Right cardiac atrium (tissue), 5 donors: ENCODE data around the gene ADGRF4. TPM values are rescaled to one million over a fixed set of nuclear protein-coding genes. Genes with fewer than 3 reads are reported as not detected.

Experiments used
- ATAC-seq, 2 donors: fragments of 200-7000 bp; cut with Tn5 transposase; one replicate each; pipeline versions ENCODE4 v1.8.0 to v1.9.1; 2020; ENCODE audit warnings: moderate library complexity in 2 of 2, mild to moderate bottlenecking in 1 of 2
- DNase-seq, 3 donors: peaks; one replicate each; pipeline ENCODE4 v3.0.0-alpha.2; 2020
- H3K27ac ChIP-seq: one replicate; pipeline ENCODE4 v1.5.1; 2013; ENCODE audit warnings: mild to moderate bottlenecking, low read length, control low read depth, moderate library complexity
- H3K27me3 ChIP-seq: one replicate; pipeline ENCODE4 v1.6.1; 2013; ENCODE audit not compliant: control insufficient read depth, insufficient read depth
- H3K4me1 ChIP-seq: one replicate; pipeline ENCODE4 v1.6.1; 2013; ENCODE audit warnings: low read length; ENCODE audit not compliant: control insufficient read depth, insufficient read depth
- H3K4me3 ChIP-seq: one replicate; pipeline ENCODE4 v1.5.1; 2013; ENCODE audit warnings: low read length, control low read depth
- H3K9me3 ChIP-seq: one replicate; pipeline ENCODE4 v1.6.1; 2013; ENCODE audit warnings: low read length; ENCODE audit not compliant: control insufficient read depth
- WGBS: extraction: QIAGEN DNeasy Blood & Tissue Kit; methylation state at CpG from one replicate; pipeline ENCODE4 v1.1.7; 2013; 5-methylcytosine and 5-hydroxymethylcytosine counted together
- intact Hi-C, 4 donors: fragments of 100-400 bp; cut with DNase I; formaldehyde crosslinking; loops; one replicate each; pipeline versions ENCODE4 v1.11.0 to v1.14.0; 2022 to 2023
- polyA plus RNA-seq: library from polyadenylated mRNA; stranded (reverse); fragments of 200-250 nt; gene quantifications from one replicate; pipeline ENCODE4 v1.2.3, GENCODE V29; 2013
- total RNA-seq, 4 donors: library from RNA; stranded (reverse); fragmentation: NEBNext Ultra II Directional; extraction: Animal tissue kit (Norgen Biotek cat#: 25700); gene quantifications; one replicate each; pipeline ENCODE4 v1.2.1, GENCODE V29; 2021
- donor health status: healthy with polysubstance abuse.
- donor health status: DM: no; HTN: yes; CAD: no.
- donor health status: DM: no; HTN: no; CAD: no.
- donor health status: DM: no; HTN: yes; CAD: no; lungs with severe emphysema.
- donor health status: DM: yes; HTN: yes; CAD: no.

The ADGRF4 gene
- total and polyA plus RNA-seq, 5 donors: 0.09 to 0.91 (median 0.22) TPM

DNA sequence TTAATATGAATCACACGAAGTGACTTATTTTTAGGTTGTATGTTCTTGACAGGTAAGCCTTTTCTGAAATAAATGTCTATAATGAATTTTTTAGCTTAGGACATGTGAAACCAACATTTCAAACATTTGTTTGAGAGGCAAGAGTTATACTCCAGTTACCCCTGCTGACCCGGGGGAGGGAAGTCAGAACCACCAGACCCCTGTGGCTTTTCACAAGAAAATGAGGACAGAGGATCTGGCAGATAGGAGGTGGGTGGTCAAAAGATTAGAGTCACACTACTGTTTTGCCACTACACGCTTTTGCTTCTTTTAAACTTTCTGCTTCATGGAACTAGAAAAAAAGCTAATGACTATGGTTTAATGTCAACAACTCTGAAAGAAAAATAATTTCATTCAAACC is 27.5 kb upstream of the ADGRF4 start:
- Histone ChIP-seq H3K4me3 (no peak overlapping the region), H3K27ac (no peak overlapping the region), H3K4me1 (no peaks in the 10 kb centered on the region), H3K27me3 (no peaks in the 10 kb centered on the region), H3K9me3 (no peaks in the 10 kb centered on the region)
- WGBS: 66% methylated on average over 3 of the region's 3 CpGs
- intact Hi-C loops: no loop called here
- ATAC-seq (no peak), DNase-seq (no peak)

DNA sequence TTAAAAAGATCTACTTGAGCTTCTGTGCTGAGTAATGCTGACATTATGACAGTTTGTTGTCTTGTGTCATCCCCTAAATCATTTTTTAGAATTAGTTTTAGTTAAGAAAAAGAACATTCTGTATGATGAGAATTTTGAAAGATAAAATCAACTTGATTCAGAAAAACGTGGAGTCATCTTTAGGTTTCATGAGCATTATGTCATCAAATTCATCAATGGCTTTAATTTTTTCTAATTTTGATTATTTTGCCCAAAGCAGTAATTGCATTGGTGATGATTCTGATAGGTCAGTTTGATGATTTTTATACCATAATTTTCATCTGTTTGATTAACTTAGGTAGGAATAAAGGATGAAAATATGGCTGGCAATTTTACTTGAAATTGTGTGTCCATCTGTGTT is 26.6 kb upstream of the ADGRF4 start:
- no peak for ATAC-seq
- Histone ChIP-seq H3K4me1 (no peaks in the 10 kb centered on the region), H3K27ac (no peak overlapping the region), H3K9me3 (no peaks in the 10 kb centered on the region), H3K27me3 (no peaks in the 10 kb centered on the region), H3K4me3 (no peak overlapping the region)
- DNase-seq: no peak
- intact Hi-C loops: no loop called here
- WGBS: 60% methylated on average over 1 of the region's 1 CpG

DNA sequence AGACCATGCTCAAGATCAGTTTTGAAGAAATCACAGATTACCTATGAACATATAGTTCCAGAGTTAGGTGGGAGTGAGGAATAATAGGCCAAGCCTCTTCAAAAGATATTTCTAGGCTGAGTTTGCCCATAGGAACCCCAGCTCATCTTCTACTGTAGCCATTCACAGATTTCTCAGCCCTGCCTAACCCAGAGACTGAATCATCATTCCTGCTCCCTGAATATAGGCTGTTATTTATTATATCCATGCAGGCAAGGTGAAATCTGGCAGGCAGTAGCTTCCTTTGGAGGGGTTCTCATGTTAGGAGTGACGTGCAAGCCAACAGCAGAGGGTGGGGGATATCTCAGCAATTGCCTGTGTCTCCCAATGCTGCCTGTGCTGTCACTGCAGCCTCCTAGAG is 25.6 kb upstream of the ADGRF4 start:
- no peaks in the 10 kb centered on the region for H3K9me3 ChIP-seq
- intact Hi-C loops: no loop called here
- H3K27ac ChIP-seq: no peak overlapping the region
- ATAC-seq (no peak), DNase-seq (no peak)
- no peak overlapping the region for H3K4me3 ChIP-seq
- WGBS: 86% methylated on average over 1 of the region's 1 CpG
- H3K27me3 ChIP-seq: no peaks in the 10 kb centered on the region
- H3K4me1 ChIP-seq: no peaks in the 10 kb centered on the region

DNA sequence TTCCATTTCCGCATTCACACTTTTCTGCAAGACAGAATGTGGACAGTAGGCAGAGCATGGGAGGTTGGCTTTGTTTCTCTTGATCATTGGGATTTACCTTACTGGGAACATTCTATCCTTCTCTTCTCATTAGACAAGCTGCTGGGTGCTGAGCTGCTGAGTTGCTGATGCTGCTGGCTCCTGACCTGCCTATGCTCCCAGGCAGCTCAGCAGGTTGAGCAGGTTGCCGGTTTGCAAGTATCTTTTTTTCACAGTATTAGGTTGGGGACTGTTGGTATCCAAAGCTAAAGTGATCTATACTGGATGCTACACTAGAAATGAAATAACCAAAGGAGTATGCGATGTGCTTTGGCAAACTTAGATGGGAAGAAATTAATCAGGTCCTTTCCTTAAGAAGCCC is 23.7 kb upstream of the ADGRF4 start:
- Histone ChIP-seq H3K4me3 (no peak overlapping the region), H3K27ac (no peak overlapping the region), H3K4me1 (no peaks in the 10 kb centered on the region), H3K9me3 (no peaks in the 10 kb centered on the region), H3K27me3 (no peaks in the 10 kb centered on the region)
- intact Hi-C loops: no loop called here
- 86% methylated on average over 3 of the region's 3 CpGs for WGBS
- ATAC-seq (no peak), DNase-seq (no peak)

DNA sequence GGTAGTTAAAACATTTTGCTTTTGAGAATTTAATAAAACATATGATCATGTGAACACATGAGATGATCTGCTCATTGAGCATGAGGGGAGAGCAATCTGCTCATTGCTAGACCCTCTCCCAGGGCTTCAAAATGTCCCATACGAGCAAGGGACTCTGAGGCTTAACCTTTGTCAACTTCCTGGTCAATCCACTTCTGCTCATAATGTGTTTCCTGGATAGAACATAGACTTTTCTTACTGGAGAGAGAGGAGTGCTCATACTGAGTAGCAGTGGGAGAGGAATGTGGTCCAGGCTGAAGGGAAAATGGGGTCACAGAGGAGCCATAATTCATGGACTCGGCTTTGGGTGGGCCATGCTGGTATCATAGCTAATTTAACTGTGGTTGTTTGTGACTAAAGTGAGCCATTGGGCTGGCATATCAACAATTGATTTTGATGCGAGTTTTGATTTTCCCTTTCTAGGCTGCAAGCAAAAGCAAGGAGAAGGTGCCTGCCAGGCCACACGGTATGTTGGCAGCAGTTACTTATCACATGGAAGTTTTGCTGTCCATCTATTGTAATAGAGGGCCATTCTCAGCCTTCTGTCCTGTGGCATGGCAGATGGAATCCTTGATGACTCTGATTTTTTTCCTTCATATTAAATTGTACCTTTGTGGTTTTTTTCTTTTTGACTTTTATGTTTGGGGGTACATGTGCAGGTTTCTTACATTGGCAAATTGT is 20.8 kb upstream of the ADGRF4 start:
- intact Hi-C loops: no loop called here
- Histone ChIP-seq H3K27ac (no peak overlapping the region), H3K9me3 (no peaks in the 10 kb centered on the region), H3K4me1 (no peaks in the 10 kb centered on the region), H3K27me3 (no peaks in the 10 kb centered on the region), H3K4me3 (no peak overlapping the region)
- DNase-seq (no peak), ATAC-seq (no peak)
- WGBS: 68% methylated on average over 4 of the region's 4 CpGs

DNA sequence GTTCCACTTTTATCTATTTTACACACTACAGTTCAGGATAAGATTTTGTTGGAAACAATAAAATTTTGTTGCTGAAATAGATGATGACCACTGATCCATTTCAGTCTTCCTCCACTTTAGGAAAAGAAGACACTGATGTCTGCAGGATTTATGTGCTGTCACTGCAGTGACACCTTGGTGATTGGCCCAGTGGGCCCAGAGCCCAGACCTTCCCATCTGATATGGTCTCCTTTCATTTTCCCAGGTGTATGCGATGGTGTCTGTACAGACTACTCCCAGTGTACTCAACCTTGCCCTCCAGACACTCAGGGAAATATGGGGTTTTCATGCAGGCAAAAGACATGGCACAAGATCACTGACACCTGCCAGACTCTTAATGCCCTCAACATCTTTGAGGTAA is 19.6 kb upstream of the ADGRF4 start:
- no peaks in the 10 kb centered on the region for H3K27me3 ChIP-seq
- no peak overlapping the region for H3K4me3 ChIP-seq
- no peak for ATAC-seq
- intact Hi-C loops: no loop called here
- H3K4me1 ChIP-seq: no peaks in the 10 kb centered on the region
- no peak for DNase-seq
- H3K27ac ChIP-seq: no peak overlapping the region
- H3K9me3 ChIP-seq: no peaks in the 10 kb centered on the region
- 94% methylated on average over 1 of the region's 1 CpG for WGBS

DNA sequence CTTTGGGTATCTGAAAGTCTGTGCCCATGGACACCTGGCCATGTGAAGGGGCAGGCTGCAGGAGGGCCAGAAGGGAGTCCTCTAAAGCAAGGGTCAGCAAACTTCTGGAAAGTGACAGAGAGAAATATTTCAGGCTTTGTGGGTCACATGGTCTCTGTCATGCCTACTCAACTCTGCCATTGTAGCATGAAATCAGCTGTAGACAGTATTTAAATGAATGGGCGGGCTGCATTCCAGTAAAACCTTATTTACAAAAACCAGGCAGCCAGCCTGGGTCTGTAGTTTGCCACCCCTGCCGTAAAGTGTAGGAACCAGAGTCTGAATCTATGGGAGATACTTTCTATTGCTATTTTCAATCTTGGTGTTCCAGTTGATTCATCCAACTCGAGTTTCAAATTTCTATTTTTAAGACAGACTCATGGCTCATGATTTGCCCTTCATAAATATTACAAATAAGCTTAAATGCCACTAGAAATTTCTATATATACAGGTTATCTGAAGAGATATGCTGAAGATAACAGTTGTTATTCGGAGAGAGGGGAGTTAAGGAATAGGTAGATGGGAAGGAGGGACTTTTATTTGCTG is 19.0 kb upstream of the ADGRF4 start:
- Histone ChIP-seq H3K4me3 (no peak overlapping the region), H3K4me1 (no peaks in the 10 kb centered on the region), H3K9me3 (no peaks in the 10 kb centered on the region), H3K27me3 (no peaks in the 10 kb centered on the region), H3K27ac (no peak overlapping the region)
- no peak for DNase-seq
- ATAC-seq: no peak
- intact Hi-C loops: no loop called here
- WGBS: 71% methylated on average over 4 of the region's 4 CpGs

DNA sequence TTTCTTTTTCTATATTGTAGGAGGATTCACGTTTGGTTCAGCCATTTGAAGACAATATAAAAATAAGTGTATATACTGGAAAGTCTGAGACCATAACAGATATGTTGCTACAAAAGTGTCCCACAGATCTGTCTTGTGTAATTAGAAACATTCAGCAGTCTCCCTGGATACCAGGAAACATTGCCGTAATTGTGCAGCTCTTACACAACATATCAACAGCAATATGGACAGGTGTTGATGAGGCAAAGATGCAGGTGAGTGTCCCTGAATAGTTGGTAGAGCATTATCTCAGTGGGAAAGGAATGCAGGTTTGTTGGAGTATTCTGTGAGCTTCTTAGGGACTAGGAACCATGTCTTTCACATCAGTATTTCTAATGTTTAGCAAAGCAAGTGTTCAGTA is 18.3 kb upstream of the ADGRF4 start:
- intact Hi-C loops: no loop called here
- H3K27me3 ChIP-seq: no peaks in the 10 kb centered on the region
- no peak overlapping the region for H3K27ac ChIP-seq
- WGBS: 59% methylated on average over 2 of the region's 2 CpGs
- no peak for ATAC-seq
- H3K4me1 ChIP-seq: no peaks in the 10 kb centered on the region
- no peak overlapping the region for H3K4me3 ChIP-seq
- H3K9me3 ChIP-seq: no peaks in the 10 kb centered on the region
- DNase-seq: no peak

DNA sequence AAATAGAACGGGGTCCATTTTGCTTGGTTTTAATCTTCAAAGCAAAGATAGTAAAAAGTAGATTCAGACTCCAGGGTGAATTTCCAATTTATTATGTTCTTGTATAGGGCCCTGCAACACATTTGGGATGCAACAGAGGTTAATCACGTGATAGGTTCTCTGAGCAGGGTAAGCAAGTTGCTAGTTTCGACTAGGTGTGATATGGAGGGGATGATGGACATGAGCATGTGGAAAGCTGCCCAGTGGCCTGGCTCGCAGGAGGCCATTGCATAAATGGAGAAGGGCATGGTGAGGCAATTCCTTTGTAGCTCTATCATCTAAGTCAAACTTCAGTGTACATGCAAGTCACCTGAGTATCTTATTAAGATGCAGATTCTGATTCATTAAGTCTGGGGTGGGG is 17.7 kb upstream of the ADGRF4 start:
- intact Hi-C loops: no loop called here
- Histone ChIP-seq H3K4me1 (no peaks in the 10 kb centered on the region), H3K9me3 (no peaks in the 10 kb centered on the region), H3K4me3 (no peak overlapping the region), H3K27me3 (no peaks in the 10 kb centered on the region), H3K27ac (no peak overlapping the region)
- 82% methylated on average over 4 of the region's 4 CpGs for WGBS
- DNase-seq: no peak
- no peak for ATAC-seq

DNA sequence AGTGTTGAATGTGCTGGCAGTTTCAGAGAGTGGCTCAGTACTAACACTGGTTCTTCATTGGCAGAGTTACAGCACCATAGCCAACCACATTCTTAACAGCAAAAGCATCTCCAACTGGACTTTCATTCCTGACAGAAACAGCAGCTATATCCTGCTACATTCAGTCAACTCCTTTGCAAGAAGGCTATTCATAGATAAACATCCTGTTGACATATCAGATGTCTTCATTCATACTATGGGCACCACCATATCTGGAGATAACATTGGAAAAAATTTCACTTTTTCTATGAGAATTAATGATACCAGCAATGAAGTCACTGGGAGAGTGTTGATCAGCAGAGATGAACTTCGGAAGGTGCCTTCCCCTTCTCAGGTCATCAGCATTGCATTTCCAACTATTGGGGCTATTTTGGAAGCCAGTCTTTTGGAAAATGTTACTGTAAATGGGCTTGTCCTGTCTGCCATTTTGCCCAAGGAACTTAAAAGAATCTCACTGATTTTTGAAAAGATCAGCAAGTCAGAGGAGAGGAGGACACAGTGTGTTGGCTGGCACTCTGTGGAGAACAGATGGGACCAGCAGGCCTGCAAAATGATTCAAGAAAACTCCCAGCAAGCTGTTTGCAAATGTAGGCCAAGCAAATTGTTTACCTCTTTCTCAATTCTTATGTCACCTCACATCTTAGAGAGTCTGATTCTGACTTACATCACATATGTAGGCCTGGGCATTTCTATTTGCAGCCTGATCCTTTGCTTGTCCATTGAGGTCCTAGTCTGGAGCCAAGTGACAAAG is 17.0 kb upstream of the ADGRF4 start:
- no peaks in the 10 kb centered on the region for H3K27me3 ChIP-seq
- no peaks in the 10 kb centered on the region for H3K4me1 ChIP-seq
- no peak overlapping the region for H3K4me3 ChIP-seq
- intact Hi-C loops: no loop called here
- DNase-seq (no peak), ATAC-seq (no peak)
- no peak overlapping the region for H3K27ac ChIP-seq
- H3K9me3 ChIP-seq: no peaks in the 10 kb centered on the region
- 95% methylated on average over 1 of the region's 1 CpG for WGBS

DNA sequence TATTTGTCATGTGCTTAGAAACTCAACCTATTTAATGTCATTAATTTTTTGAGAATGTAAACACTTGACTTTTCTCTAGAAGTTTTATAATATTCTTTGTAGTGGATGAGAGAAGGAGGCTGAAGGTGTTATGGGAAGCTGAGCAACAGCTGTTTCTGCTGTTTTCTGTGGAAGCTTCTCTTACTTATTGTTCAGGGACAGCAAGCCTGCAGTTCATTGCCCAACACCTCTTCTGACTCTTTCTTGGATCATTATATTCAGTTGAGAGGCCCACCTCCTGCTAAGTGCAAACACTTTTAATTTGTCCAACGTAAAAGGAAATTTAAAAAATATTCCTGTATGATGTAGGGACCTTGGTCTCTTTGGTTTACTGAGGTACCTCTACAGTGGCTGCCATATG is 12.0 kb upstream of the ADGRF4 start:
- Histone ChIP-seq H3K27me3 (no peaks in the 10 kb centered on the region), H3K4me3 (no peak overlapping the region), H3K27ac (no peak overlapping the region), H3K4me1 (no peaks in the 10 kb centered on the region), H3K9me3 (no peaks in the 10 kb centered on the region)
- intact Hi-C loops: no loop called here
- DNase-seq (no peak), ATAC-seq (no peak)
- WGBS: 38% methylated on average over 1 of the region's 1 CpG
